Medulla oblongata (tissue), 1 donor: ENCODE data around the gene SAFB.
A peak's percentile ranks its signal among the peaks of the same experiment; 100 is the strongest.

Source experiments
- DNase-seq: peaks from one replicate; pipeline ENCODE4 v3.0.0-alpha.2; 2015; ENCODE audit errors: extremely low spot score

Gene SAFB

DNA sequence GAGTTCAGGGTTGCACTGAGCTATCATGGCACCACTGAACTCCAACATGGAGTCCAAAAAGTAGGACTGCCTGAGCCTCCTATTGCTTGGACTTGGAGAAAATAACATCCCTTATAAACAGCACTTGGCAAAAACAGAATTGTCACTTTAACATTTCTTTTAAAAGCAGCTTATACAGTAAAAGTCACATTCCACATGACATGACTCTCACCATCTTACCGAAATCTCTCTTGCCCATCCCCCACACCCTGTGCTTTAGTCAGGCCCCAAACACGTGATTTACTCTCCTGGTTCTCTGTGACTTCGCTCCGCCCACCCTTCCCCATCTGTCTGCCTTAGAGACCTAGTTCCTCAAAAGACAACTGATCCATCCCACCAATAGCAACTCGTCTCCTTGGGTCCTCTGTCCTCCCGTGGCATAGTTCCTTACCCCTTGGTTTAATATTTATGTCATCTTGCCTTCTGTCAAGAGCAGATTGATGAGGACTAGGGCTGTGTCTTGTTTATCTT lies 4.6 kb downstream of the SAFB start:
- DNase-seq, result peak; percentile 83

DNA sequence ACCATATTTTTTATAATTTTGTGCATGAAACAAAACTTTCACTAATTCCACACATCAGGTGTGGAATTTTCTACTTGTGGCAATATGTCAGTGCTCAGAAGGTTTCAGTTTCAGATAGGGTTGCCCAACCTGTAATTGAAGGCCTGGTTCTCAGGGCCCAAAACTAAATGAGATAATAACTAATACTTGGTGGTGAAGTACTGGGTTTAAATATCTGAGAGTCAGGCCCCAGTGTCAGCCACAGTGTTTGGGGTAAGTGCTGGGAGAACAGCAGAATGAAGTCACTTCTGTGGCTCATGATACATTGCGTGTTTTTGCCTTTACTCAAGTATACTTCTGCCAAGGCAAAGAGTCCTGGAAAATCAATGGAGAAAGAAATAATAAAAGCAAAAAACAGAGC lies 5.6 kb downstream of the SAFB start:
- no peak for DNase-seq

GRCh38 chr19:5628919-5629481 lies 6.1 kb downstream of the SAFB start:
- DNase-seq, result no peak

DNA sequence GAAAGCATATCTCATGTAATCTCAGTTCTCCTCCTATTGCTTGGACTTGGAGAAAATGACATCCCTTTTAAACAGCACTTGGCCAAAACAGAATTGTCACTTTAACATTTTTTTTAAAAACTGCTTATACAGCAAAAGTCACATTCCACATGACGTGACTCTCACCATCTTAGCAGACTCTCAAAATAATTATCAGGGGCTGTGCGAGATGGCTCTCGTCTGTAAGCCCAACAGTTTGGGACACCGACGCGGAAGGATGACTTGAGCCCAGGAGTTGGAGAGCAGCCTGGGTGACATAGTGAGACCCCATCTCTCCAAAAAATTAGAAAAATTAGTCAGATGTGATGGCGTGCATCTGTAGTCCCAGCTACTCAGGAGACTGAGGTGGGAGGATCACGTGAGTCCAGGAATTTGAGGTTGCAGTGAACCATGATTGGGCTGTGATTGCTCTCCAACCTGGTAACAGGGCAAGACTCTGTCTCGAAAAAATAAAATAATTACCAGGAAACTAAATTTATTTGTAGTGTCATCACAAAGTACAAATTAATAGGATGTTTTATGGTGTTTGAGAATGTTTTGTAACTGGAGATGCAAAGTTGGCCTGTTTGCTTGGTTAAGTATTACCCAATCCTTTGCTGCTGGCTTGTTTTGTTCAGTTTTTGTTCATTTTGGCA lies 8.8 kb downstream of the SAFB start:
- no peak for DNase-seq

GRCh38 chr19:5632241-5632612 lies 9.3 kb downstream of the SAFB start:
- DNase-seq, result no peak

DNA sequence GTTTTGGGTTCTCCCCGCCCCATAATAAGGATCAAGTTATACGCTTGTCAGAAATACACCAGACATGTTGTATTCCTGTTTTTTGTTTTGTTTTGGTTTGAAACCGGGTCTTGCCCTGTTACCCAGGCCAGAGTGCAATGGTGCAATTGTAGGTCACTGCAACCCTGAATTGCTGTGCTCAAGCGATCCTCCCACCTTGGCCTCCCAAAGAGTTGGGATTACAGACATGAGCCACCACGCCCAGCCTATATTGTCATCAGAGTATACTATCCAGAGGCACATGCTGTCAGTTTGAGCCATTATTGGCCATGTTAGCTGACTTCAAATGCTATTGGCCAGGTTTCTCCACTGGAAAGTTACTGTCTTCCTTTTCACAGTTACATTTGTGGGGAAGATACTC lies 9.8 kb downstream of the SAFB start:
- DNase-seq, result no peak

GRCh38 chr19:5635427-5635826 lies 12.5 kb downstream of the SAFB start:
- no peak for DNase-seq

DNA sequence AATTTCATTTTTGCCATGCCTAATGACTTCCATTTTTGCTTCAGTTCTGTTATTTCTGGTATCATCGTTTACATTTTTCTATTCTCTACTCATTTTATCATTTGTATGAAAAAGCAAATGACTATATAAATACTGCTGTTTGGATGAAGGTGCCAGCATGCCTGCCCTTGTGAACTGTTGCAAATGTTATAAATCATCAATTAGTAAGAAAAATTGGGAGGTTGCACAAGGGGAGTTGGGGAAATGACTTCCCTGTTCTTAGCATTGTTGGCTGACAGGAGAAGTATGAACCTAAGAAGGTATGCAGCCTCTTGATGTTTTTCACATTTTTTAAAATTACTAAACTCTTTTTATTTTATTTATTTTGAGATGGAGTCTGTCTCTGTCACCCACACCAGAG lies 15.1 kb downstream of the SAFB start:
- no peak for DNase-seq

GRCh38 chr19:5641171-5641570 lies 18.3 kb downstream of the SAFB start:
- DNase-seq, result no peak

DNA sequence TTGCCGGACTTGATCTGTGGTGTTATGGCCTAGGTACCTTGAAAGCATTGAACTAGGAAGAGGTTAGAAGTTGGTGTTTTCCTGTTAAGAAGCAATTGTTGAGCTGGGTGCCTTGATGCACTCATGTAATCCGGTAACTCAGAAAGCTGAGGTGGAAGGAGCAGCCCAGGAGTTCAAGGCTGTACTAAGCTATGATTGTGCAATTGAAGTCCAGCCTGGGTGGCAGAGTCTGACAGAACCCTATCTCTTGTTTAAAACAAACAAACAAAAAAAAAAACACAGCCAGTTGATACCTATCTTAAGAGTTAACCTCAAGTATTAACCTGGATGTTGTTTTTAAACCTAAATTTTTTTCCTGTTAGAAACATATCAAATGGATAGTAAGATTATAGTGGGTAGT lies 19.3 kb downstream of the SAFB start:
- no peak for DNase-seq

- DNase-seq, result no peak
Measured at GRCh38 chr19:5643060-5643459, 20.2 kb downstream of the SAFB start.

DNA sequence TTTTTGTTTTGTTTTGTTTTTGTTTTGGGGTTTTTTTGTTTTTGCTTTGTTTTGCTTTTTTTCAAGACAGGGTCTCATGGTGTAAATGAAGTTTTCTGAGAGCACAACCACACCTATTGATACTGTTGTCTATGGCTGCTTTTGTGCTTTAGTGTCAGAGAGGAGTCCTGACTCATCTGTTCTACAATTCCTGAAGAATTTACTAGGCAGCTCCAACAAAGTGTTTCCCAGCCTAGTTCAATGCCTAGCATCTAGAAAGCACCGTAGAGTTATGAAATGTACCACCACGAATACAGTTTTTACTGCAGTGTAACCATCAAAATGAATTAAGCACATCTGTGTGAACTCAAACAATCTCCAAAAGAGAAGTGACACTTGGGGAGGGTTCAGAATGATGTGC lies 21.2 kb downstream of the SAFB start:
- DNase-seq, result no peak

DNA sequence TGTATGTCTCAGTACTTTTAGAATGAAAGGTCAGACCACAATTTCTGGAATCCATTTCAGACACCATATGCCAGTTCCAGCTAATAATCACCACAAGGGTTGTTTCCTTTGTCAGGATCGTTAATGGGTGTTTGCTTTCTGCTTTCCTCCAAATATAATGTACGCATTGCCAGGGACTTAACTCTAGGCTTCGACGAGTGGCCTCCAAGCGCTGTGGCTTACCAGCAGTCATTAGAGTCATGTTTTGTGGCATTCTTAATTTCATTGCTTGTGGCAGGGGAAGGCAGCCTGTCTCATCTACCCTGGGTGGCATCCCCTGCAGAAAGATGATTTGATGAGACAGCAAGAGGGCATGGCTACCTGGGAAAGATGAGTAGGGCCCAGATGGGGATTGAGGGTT lies 22.5 kb downstream of the SAFB start:
- DNase-seq, result no peak

DNA sequence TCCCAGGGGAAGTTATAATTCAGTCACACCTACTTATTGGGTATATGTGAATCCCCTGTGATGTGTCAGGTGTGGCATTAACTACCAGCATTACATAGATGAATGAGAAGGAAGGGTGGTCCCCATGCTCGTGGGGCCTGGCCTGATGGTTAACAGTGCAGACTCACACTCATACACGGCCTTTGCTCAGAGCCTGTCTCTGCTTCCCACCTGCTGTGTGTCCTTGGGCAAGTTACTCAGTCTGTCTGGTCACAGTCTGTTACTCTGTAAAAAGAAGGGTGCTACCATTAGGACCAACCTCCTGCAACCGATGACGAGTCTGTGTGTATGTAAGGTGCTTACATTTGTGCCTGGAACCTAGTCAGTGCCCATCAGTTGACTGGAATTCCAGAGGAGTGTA lies 23.8 kb downstream of the SAFB start:
- DNase-seq, result no peak

GRCh38 chr19:5648464-5648863 lies 25.6 kb downstream of the SAFB start:
- DNase-seq, result no peak

DNA sequence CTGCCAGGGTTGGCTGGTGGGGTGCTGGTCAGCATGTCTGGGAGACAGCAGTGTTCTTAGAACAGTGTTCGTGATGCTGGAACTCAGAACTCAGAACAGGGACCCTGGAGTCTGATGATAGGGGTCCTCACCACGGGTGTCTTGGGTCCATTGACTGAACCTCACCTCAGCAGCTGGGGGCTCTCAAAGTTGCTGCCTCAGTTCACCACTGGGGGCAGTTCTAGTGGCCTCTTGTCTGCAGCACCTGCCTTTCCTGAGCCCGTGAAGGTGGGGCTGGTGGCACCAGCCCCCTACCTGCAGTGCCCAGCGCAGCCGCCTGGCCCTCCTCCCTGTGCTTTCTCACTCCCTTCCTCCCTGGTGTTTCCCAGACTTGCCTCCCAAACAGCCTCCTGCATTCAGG lies 28.5 kb downstream of the SAFB start:
- no peak for DNase-seq

DNA sequence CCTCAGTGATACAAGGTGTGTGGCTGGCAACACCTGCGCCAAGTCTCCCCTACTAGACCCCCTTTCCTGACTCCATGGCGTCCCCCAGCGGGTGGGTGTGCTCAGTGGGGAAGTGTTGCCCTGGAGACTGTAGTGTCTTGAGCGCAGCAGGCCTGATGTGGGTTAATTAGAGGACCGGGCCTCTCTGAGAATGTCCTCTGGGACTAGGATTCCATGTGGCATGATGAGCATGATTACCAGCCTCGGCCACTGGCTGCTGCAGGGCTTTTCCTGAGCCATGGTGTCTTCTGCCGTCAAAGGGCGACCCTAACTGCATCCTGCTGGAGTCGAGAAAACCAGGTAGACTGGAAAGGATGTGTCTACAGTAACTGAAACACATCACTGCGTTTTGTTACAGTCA lies 29.4 kb downstream of the SAFB start:
- no peak for DNase-seq

DNA sequence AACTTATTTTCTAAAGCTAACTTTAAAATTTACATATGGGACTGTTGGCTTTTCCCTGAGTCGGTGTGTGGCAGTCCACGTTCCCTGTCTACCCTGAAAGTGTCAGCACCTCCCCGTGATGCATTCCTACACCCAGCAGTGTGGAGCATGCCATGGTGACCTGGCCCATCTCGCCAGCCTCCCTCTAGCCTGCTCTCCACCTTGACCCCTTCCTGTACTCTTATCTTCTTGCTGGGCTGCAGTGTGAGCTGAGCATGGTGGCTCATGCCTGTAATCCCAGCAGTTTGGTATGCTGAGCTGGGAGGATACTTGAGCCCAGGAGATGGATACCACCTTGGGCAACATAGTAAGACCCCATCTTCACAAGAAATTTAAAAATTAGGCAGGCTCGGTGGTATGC lies 32.0 kb downstream of the SAFB start:
- DNase-seq, result no peak

DNA sequence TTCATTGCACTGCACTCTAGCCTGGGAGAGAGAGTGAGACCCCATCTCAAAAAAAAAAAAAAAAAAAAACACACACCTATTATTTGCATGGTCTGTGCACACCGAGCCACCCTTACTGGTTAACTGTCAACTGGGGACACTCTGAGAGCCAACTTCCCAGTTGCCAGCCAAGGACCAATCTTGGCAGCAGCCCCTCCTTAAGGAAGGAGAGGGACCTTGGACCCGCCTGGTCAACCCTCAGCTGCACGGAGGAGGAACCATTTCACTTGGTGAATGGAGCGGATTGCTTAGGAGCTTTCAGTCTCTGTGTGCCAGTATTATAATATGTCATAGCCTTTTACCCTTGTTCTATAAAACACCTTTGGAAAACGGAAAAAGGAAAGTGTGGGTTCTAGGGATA lies 32.5 kb downstream of the SAFB start:
- no peak for DNase-seq

DNA sequence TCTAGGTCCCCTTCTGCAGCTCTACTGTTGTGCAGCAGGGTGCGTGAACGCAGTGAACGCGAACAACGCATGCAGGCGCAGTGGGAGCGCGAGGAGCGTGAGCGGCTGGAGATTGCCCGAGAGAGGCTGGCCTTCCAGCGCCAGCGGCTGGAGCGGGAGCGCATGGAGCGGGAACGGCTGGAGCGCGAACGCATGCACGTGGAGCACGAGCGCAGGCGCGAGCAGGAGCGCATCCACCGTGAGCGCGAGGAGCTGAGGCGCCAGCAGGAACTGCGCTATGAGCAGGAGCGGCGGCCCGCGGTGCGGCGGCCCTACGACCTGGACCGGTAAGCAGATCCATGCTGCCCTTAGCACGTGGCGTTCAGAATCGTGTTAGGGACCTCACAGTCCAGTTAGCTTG lies 38.6 kb downstream of the SAFB start:
- DNase-seq, result no peak

- no peak for DNase-seq
Measured at GRCh38 chr19:5663904-5664303, 41.0 kb downstream of the SAFB start.

DNA sequence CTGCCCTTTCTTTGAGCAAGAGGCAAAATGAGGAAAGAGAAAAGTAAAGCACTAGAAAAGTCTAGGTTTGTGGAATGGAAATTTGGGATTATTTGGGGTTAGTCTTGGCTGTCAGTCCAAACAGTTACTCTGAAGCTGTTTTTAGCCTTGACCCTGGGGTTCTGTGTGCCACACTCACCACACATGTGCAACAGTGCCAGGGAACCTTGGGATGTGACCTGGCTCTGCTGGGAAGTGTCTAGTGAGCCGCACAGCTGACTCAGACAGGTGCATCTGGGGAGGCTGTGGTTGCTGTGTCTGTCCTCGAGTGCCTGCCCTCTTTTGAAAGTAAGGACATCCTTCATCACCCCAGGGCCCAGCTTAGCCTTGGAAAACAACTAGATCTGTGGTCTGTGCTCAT lies 41.6 kb downstream of the SAFB start:
- DNase-seq, result no peak

DNA sequence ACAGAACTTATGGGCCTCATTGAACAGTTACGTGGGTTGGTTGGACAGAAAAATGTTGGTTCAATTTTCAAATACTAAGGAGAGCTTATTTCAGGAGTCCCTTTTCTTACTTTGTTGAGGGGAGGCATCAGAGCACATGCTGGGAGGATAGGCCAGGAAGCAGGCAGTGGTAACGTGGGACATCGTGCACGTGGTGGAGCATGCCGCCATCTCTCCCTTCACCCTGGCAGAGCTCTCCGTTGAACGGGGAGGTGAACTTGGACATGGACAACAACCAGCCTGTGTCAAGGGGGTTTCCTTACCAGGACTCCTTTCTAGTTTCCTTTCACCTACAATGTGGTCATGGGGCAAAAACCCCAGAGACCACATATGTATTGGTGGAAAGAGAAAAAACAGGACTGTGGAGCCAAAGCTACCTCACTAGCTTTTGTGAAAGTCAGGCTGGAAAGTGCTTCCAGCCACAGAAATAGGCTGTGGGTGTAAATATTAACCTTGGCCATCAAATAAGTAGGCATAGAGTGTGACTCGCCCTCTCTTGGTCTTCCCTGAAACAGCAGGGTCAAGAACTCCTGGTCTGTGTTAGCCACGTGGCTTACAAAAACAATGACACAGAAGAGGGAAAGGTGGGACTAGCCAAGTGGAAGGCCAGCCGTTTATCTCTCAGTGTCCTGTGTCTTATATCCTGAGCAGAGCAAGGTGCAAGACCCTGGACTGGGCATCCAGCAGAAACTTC lies 43.1 kb downstream of the SAFB start:
- no peak for DNase-seq
